Stimulated activated naive CD8-positive, alpha-beta T cell treated with anti-CD3 and anti-CD28 coated beads, Interleukin-15, amount 100 ng/mL, for 72 hours (primary cell): Measurements from ENCODE around the gene SLC16A10.
"Not testable (repeated sequence)": the region's sequence is repeated elsewhere in the genome, so short reads cannot be mapped to it uniquely, and the experiment has no call there.

ENCODE experiments used
- ATAC-seq: fragments of 150-1000 bp; cut with Tn5 transposase; 2 replicates; pipeline ENCODE4 v1.10.0; 2021; ENCODE audit warnings: mild to moderate bottlenecking, moderate library complexity
- DNase-seq, 2 donors: peaks; one replicate each; pipeline ENCODE4 v3.0.0; 2021 to 2022
- H3K27ac Mint-ChIP-seq, 2 donors: one replicate each; pipeline ENCODE4 v1.8.0; 2022; ENCODE audit warnings: mild to moderate bottlenecking in 2 of 2, mixed read lengths in 2 of 2, moderate library complexity in 2 of 2
- H3K27me3 Mint-ChIP-seq: one replicate; pipeline ENCODE4 v1.8.0; 2022; ENCODE audit warnings: mixed read lengths
- H3K4me1 Mint-ChIP-seq: one replicate; pipeline ENCODE4 v1.8.0; 2022; ENCODE audit warnings: mild to moderate bottlenecking, mixed read lengths
- H3K4me3 Mint-ChIP-seq, 2 donors: one replicate each; pipeline ENCODE4 v1.8.0; 2022; ENCODE audit warnings: mild to moderate bottlenecking in 2 of 2, mixed read lengths in 2 of 2, moderate library complexity in 1 of 2
- H3K9me3 Mint-ChIP-seq, 2 donors: one replicate each; pipeline ENCODE4 v1.8.0; 2022; ENCODE audit warnings: mixed read lengths in 2 of 2

Gene SLC16A10

DNA sequence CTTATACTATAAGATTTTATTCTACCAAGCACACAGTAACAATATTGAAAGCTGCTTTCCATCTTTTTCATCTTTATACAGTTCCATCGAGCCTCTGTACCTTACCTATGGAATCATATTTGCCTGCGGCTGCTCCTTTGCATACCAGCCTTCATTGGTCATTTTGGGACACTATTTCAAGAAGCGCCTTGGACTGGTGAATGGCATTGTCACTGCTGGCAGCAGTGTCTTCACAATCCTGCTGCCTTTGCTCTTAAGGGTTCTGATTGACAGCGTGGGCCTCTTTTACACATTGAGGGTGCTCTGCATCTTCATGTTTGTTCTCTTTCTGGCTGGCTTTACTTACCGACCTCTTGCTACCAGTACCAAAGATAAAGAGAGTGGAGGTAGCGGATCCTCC is 89.8 kb downstream of the SLC16A10 start:
- no peaks in the 10 kb centered on the region for H3K9me3 Mint-ChIP-seq
- H3K27ac Mint-ChIP-seq: no peak overlapping the region
- H3K4me3 Mint-ChIP-seq: no peak overlapping the region
- no peaks in the 10 kb centered on the region for H3K27me3 Mint-ChIP-seq
- no peak for ATAC-seq
- H3K4me1 Mint-ChIP-seq: peaks cover 23% of the 10 kb centered on the region
- no peak for DNase-seq

DNA sequence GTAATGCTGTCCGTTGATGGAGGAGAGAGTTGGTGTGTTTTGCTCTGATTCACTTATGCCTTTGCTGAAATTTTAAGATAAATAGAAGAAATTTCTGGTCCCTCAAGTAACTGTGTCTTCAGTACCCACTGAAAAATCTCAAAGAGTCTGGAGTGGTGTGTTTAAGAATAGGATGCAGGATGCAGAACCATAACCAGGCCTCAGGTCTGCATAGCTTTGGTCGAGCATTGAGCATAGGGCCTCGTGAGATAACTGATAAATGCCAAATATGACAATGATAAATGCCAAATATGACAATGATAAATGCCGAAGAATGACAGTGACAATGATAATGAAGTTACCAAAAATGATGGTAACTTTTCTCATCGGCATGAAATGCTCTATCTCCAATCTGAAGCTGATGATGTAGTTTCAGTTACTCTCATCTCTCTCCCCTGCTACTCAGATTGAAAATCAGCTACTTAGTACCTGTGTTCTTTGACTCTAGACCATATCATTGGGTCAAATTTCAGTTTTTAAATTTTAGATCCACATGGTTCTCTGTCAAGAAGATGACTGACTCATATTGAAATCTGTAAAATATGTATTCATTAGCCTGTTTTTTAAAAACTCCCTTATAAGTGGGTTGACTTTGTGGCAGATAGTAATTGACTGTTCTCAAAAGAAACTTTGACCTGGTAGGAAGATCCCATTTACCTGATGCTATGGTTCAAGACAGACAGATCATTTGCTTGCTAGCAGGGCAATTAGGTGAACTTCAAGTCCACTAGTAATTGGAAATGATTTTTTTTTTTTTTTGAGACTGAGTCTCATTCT is 96.6 kb downstream of the SLC16A10 start:
- no peak overlapping the region for H3K27ac Mint-ChIP-seq
- peaks cover 8% of the 10 kb centered on the region for H3K4me1 Mint-ChIP-seq
- DNase-seq (no peak), ATAC-seq (peak; percentile 95)
- H3K27me3 Mint-ChIP-seq: no peaks in the 10 kb centered on the region
- H3K9me3 Mint-ChIP-seq: no peaks in the 10 kb centered on the region
- no peak overlapping the region for H3K4me3 Mint-ChIP-seq

DNA sequence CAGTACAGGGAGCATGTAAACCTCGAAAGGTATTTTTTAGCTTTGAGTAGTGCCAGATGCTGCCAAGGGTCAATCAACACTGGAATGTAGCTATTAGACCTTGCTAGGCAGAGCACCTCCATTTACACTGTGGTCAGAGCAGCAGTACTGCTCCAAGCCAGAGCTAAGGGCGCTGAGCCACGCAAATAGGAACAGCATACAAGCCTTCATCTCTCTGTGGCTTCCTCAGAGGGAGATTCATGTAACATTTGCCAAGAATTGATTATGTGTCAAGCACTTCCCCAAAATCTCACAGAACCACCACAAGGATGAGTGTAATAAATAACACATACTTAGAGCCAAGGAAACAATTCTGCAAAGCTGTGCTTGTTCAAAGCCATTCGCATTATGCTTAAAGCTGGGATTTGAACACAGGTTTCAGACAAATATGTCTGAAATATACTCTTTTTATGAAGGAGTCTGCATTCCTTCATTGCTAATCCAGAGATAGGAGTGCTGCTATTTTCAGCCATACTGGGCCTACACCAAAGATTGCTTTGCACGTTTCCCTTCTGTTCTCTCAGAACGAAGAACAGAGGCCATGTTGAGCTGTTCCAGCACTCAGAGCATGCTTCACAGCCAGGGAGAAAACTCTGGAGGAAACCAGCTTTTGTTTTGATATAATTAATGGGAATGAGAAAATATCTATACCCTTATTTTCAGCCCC is 97.7 kb downstream of the SLC16A10 start:
- Mint-ChIP-seq H3K27ac (no peak overlapping the region), H3K4me1 (peaks cover 8% of the 10 kb centered on the region), H3K4me3 (no peak overlapping the region), H3K27me3 (no peaks in the 10 kb centered on the region), H3K9me3 (no peaks in the 10 kb centered on the region)
- no peak for DNase-seq
- no peak for ATAC-seq

DNA sequence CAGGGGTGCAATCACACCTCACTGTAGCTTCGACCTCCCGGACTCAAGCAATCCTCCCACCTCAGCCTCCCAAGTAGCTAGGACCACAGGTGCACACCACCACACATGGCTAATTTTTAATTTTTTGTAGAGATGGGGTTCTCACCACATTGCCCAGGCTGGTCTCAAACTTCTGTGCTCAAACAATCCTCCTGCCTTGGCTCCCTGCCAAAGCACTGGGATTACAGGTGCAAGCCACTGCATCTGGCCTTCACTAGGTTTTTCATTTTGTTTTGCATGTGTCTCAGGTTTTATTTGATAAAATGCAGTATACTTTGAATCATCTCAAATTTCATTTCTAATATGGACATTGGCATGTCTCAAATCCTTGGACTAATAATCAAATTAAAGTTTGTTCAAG is 98.7 kb downstream of the SLC16A10 start:
- Mint-ChIP-seq H3K4me1 (peaks cover 8% of the 10 kb centered on the region), H3K9me3 (peaks cover 0 to 2% of the 10 kb centered on the region in 2 donors), H3K27ac (no peak overlapping the region), H3K27me3 (no peaks in the 10 kb centered on the region), H3K4me3 (no peak overlapping the region)
- DNase-seq: no peak
- ATAC-seq: no peak

DNA sequence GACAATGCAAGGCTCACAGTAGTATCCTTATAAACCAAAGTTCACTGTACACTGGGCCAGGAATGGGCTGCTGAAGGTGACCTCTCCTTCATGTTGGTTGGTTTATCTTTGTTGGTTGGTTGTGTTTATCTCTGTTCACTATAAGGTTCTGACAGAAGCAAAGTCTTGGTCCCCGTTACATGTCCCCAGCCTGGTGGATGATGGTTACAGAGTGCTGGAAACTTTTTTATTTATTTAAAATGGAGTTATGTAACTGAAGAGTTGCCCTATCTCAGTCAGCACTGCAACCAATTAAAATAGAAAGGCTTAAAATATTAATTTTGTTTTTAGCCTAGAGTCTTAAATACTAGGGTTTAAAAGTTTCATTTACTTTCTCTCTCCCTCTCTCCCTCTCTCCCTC is 100.6 kb downstream of the SLC16A10 start:
- DNase-seq: no peak
- H3K9me3 Mint-ChIP-seq: peaks cover 0 to 7% of the 10 kb centered on the region in 2 donors
- no peak overlapping the region for H3K27ac Mint-ChIP-seq
- H3K27me3 Mint-ChIP-seq: no peaks in the 10 kb centered on the region
- peaks cover 8% of the 10 kb centered on the region for H3K4me1 Mint-ChIP-seq
- no peak overlapping the region for H3K4me3 Mint-ChIP-seq
- no peak for ATAC-seq

DNA sequence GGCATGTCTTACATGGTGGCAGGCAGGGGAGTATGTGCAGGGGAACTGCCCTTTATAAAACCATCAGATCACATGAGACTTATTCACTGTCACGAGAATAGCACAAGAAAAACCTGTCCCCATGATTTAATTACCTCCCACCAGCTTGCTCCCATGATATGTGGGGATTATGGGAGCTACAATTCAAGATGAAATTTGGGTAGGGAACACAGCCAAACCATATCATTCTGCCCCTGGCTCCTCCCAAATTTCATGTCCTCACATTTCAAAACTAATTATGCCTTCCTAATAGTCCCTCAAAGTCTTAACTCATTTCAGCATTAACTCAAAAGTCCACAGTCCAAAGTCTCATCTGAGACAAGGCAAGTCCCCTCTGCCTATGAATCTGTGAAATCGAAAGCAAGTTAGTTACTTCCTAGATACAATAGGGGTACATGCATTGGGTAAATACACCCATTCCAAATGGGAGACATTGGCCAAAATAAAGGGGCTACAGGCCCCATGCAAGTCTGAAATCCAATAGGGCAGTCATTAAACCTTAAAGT is 102.4 kb downstream of the SLC16A10 start:
- not testable (repeated sequence) for H3K27ac Mint-ChIP-seq, H3K4me3 Mint-ChIP-seq, H3K9me3 Mint-ChIP-seq, H3K27me3 Mint-ChIP-seq, H3K4me1 Mint-ChIP-seq, ATAC-seq, DNase-seq

DNA sequence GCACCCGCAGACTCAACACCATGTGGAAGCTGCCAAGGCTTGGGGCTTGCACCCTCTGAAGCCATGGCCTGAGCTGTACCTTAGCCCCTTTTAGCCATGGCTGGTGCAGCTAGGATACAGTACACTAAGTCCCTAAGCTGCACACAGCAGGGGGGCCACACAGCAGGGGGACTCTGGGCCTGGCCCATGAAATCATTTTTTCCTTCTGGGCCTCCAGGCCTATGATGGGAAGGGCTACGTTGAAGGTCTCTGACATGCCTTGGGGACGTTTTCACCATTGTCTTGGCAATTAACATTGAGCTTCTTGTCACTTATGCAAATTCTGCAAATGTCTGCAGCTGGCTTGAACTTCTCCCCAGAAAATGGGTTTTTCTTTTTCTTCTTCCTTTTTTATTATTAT is 103.3 kb downstream of the SLC16A10 start:
- Mint-ChIP-seq H3K9me3 (peaks cover 0 to 7% of the 10 kb centered on the region in 2 donors), H3K4me3 (no peak overlapping the region), H3K27me3 (no peaks in the 10 kb centered on the region), H3K4me1 (no peaks in the 10 kb centered on the region), H3K27ac (no peak overlapping the region)
- ATAC-seq (no peak), DNase-seq (no peak)

DNA sequence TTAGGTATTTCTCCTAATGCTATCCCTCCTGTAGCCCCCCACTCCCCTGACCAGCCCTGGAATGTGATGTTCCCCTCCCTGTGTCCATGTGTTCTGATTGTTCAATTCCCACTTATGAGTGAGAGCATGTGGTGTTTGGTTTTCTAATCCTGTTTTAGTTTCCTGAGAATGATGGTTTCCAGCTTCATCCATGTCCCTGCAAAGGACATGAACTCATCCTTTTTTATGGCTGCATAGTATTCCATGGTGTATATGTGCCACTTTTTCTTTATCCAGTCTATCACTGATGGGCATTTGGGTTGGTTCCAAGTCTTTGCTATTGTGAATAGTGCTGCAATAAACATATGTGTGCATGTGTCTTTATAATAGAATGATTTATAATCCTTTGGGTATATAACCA is 103.8 kb downstream of the SLC16A10 start:
- not testable (repeated sequence) for H3K4me3 Mint-ChIP-seq, H3K27ac Mint-ChIP-seq, H3K9me3 Mint-ChIP-seq, H3K27me3 Mint-ChIP-seq, H3K4me1 Mint-ChIP-seq, DNase-seq, ATAC-seq

DNA sequence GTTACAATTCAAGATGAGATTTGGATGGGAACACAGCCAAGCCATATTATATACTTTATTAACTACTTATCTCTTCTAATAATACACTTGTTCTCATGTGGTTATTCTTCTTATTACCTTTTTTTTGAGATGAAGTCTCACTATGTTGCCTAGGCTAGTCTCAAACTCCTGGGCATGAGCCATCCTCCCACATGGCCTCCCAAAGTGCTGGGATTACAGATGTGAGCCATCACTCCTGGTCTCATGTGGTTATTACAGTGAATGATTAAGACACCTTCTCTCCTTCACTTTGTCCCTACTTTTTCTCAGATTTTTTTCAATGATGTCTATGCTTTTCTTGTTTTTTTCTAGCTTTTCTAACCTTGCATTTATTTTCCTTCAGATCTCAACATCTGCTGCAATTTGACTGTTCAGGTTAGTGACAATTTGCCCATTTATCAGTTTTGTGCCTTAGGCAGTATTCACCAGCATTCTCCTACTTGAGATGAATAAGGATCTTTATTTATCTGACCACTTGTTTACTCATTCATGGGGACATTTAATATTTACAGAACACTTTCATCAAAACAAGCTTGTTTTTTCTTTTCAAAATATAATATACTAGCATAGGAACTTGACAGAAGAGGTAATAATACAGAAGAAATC is 105.7 kb downstream of the SLC16A10 start:
- no peak for ATAC-seq
- Mint-ChIP-seq H3K4me1 (no peaks in the 10 kb centered on the region), H3K27ac (no peak overlapping the region), H3K9me3 (peaks cover 5 to 7% of the 10 kb centered on the region in 2 donors), H3K27me3 (no peaks in the 10 kb centered on the region), H3K4me3 (no peak overlapping the region)
- no peak for DNase-seq

DNA sequence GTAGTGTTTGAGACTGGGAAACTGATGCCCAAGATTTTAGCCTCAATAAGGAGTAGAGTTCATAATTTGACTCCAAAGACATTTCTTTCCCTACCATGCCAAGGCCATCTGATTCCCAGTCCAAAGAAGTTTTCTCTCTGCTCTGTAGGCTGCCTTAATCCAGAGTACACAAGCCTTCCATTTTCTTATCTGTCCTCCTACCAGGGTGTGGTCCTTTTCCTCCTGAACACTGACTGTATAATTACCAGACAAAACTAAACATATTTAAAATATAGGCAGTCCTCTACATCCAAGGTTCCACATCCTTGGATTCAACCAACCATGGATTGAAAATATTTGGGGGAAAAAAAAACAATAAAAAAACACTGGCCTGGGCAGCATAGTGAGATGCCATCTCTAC is 108.4 kb downstream of the SLC16A10 start:
- DNase-seq (no peak), ATAC-seq (no peak)
- Mint-ChIP-seq H3K9me3 (peaks cover 5 to 7% of the 10 kb centered on the region in 2 donors), H3K4me3 (no peak overlapping the region), H3K27me3 (no peaks in the 10 kb centered on the region), H3K4me1 (peaks cover 8% of the 10 kb centered on the region), H3K27ac (no peak overlapping the region)

DNA sequence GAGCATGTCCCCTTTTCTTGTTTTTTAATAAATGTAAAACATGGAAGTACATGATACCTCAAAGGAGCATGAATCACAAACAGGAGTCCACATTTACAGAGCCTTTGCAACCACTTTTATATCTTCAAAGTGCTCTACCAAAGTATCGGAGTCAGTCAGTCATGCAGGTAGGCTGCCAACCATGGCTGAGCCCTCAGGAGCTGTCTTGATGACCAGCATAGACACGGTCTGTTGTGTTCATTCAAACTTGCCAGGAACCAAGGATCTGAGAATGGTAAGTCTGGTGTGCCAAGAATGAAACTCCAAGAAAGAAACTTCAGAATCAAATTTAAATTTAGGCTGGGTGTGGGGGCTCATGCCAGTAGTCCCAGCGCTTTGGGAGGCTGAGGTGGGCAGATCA is 111.5 kb downstream of the SLC16A10 start:
- no peaks in the 10 kb centered on the region for H3K27me3 Mint-ChIP-seq
- H3K4me1 Mint-ChIP-seq: peaks cover 14% of the 10 kb centered on the region
- DNase-seq (no peak), ATAC-seq (no peak)
- H3K27ac Mint-ChIP-seq: peak overlapping the region in 1 of 2 donors; percentile 67
- peaks cover 0 to 5% of the 10 kb centered on the region in 2 donors for H3K9me3 Mint-ChIP-seq
- H3K4me3 Mint-ChIP-seq: no peak overlapping the region

DNA sequence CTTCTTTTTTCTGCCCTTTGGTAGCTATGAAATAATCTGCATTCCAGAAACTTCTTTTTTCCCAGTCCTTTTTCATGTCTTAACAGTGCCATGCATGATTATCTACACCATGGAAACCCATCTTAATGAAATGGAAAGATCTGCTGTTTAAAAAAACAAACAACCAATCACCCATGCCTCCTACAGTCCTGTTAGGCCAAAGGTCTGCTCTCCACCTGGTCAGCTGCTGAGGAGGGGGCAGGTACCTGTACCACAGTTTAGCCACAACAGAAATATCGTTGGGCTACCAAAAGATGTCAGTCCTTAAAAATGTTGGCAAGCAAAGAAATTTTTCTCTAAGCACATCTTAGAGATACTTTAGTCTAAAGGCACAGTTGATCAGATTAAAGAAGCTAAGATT is 112.6 kb downstream of the SLC16A10 start:
- Mint-ChIP-seq H3K27ac (no peak overlapping the region), H3K9me3 (peaks cover 0 to 5% of the 10 kb centered on the region in 2 donors), H3K4me3 (no peak overlapping the region), H3K27me3 (no peaks in the 10 kb centered on the region), H3K4me1 (peaks cover 14% of the 10 kb centered on the region)
- no peak for ATAC-seq
- no peak for DNase-seq

DNA sequence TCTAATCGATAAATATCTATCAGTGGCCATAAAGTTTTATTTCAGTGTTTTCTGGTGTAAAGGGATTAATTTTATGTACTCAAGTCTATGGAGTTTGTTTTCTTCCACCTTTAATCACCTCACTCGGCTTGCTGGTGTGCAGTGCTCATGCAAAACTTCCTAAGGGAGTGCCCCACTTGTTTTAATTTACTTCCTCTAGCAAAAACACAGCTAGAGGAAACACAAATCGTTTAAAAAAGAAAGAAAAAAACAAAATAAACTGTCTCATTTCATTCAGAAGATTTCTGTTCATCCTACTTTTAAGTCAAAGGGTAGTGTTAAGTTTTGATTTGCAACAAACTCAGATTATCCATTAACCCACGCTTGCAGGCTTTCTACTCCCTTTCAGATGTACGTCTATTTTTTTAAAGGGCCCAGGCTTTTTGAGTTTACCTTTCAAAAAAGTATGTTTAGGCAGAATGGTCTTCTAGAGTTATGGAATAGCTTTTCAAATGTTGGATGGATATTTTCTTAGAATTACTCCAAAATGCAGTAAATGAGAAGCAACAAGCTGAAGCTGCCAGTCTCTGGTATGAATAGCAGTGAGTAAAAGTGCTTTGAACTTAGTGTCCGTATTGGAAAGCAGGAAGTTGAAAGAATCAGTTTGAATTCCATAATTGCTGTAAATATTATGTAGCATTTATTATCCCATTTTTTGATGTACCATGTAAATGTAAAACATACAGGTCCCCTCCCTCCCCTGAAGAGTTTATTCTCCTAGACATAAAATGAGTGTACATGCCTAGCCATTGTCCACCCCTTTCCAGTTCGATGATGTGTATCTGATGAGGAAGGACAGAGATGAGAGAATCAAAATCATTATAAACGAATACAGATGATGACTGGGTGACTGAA is 113.3 kb downstream of the SLC16A10 start:
- H3K27ac Mint-ChIP-seq: peak overlapping the region in 1 of 2 donors; percentile 47
- peaks cover 14% of the 10 kb centered on the region for H3K4me1 Mint-ChIP-seq
- H3K4me3 Mint-ChIP-seq: no peak overlapping the region
- H3K27me3 Mint-ChIP-seq: no peaks in the 10 kb centered on the region
- no peak for DNase-seq
- H3K9me3 Mint-ChIP-seq: peaks cover 0 to 5% of the 10 kb centered on the region in 2 donors
- ATAC-seq: no peak

DNA sequence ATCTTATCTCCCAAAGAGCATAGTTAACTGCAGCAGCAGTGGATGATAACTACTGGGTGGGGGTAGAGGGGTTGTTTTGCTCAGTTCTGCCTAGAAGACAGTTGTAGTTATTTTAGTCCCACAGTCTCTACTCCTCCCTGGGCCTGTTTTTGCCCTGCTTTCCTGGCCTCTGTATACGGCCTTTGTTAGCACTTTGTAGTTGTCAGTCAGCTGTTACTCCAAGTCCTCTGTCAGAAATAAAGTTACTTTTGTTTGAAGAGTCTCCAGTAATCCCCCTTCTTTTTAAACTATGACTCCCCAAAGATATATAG is 113.9 kb downstream of the SLC16A10 start:
- Mint-ChIP-seq H3K9me3 (peaks cover 0 to 5% of the 10 kb centered on the region in 2 donors), H3K4me3 (no peak overlapping the region), H3K27ac (no peak overlapping the region), H3K4me1 (peaks cover 14% of the 10 kb centered on the region), H3K27me3 (no peaks in the 10 kb centered on the region)
- ATAC-seq (no peak), DNase-seq (no peak)

DNA sequence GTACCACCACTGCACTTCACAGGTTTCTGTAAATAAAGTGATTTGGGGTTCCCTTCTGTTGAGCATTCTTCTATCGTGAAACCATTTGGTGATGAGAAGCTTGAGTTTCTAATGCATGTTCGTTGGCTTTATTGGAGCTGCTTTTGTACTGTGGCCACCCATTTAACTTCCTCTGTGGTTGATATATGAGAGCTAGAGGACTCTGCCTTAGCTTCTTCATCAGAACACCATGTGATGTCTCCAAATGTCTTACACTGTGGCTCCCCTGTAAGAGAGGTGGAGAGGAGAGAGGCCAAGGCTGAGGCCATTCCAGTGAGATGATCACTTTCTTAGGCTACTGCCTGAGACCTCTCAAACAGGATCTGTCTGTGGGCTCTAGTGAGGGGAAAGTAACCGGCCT is 114.5 kb downstream of the SLC16A10 start:
- no peaks in the 10 kb centered on the region for H3K27me3 Mint-ChIP-seq
- peaks cover 14% of the 10 kb centered on the region for H3K4me1 Mint-ChIP-seq
- DNase-seq: no peak
- no peak overlapping the region for H3K27ac Mint-ChIP-seq
- peaks cover 0 to 4% of the 10 kb centered on the region in 2 donors for H3K9me3 Mint-ChIP-seq
- no peak for ATAC-seq
- H3K4me3 Mint-ChIP-seq: no peak overlapping the region
